Ovary (tissue), 3 donors: Measurements from ENCODE around the gene PTPRA.

Experiments
- CTCF ChIP-seq, 3 donors: fragments of 450-650 bp in 2 of 3; fragments of 200-600 bp in 1 of 3; IDR thresholded peaks; one replicate each; pipeline versions ENCODE4 v1.5.1 to v1.8.0; 2016 to 2022; ENCODE audit warnings: antibody characterized with exemption in 3 of 3, mild to moderate bottlenecking in 1 of 3
- POLR2A ChIP-seq: fragments of 450-650 bp; IDR thresholded peaks from one replicate; pipeline ENCODE4 v1.6.1; 2017; ENCODE audit warnings: antibody characterized with exemption, mild to moderate bottlenecking, moderate library complexity
- donor health status: DM: no; HTN: no; CAD: no.

GRCh38 chr20:2993250-2993649 is 120.0 kb downstream of the PTPRA start:
- no peak for TF ChIP-seq CTCF (IDR thresholded peaks at IDR 0.05)
- no peak for TF ChIP-seq POLR2A
